Stimulated activated CD8-positive, alpha-beta memory T cell treated with anti-CD3 and anti-CD28 coated beads, Interleukin-15, amount 100 ng/mL, for 24 hours (primary cell): ENCODE measurements around the gene INSR.
"Not testable (repeated sequence)": the region's sequence is repeated elsewhere in the genome, so short reads cannot be mapped to it uniquely, and the experiment has no call there.

Source experiments
- DNase-seq: peaks from one replicate; pipeline ENCODE4 v3.0.0-alpha.2; 2020; ENCODE audit warnings: low read depth

Gene INSR

DNA sequence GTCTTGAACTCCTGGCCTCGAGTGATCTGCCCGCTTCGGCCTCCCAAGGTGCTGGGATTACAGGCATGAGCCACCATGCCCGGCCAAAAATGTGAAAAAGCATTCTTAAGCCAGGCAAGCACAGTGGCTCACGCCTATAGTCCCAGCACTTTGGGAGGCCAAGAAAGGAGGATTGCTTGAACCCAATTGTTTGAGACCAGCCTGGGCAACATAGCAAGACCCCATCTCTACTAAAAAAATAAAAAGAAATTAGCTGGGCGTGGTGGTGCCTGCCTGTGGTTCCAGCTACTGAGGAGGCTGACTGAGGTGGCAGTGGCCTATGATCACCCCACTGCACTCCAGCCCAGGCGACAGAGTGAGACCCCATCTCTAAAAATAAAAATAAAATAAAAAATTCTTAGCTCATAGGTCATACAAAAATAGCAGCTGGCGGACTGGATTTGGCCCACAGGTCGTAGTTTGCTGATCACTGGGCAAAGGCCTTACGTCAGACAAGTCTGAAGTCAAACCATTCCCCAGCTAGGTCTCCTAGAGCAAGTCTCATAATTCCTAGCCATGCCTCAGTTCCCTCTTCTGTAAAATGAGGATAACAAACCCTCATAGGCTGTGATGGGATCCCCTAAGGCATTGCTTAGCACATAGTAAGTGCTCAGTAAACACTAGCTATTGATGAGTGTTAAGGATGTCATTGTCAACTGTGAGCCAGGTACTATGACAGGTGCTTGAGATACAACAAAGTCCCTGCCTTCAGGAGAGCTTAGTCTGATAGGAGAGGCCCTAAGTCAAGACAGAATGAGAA is 36.0 kb downstream of the INSR start:
- no peak for DNase-seq

DNA sequence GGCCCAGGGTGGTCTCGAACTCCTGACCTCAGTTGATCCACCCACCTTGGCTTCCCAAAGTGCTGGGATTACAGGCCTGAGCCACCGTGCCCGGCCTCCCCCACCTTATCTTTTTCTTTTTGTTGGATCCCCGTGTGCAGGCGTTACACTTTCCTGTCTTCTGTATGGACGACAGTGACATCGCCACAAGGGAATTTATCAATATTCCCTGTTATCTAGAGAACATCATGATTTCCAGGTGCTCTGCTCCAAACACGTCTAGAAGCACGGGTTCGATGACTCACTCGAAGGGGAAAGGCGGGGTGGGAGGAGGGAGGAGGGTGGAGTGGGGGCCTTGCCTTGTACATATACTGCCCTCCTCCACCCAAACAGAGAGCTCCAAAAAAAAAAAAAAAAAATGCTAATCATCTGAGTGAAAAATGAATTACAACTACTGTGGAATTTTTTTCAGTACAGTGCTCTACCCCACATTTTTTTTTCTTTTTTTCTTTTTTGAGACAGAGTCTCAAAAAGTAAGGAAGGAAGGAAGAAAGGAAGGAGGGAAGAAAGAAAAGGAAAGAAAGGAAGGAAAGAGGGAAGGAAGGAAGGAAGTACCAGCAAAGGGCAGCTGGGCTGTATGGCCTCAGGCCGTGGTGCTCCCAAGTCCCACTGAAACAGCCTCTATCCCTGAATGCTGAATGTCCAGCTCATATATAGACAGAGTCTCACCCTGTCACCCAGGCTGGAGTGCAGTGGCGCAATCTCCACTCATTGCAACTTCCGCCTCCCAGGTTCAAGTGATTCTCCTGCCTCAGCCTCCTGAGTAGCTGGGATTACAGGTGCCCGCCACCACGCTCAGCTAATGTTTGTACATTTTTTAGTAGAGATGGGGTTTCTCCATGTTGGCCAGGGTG is 36.8 kb downstream of the INSR start:
- no peak for DNase-seq

- DNase-seq: no peak
Observed at GRCh38 chr19:7255631-7256030, 38.6 kb downstream of the INSR start.

GRCh38 chr19:7255119-7255518 is 39.1 kb downstream of the INSR start:
- DNase-seq: no peak

DNA sequence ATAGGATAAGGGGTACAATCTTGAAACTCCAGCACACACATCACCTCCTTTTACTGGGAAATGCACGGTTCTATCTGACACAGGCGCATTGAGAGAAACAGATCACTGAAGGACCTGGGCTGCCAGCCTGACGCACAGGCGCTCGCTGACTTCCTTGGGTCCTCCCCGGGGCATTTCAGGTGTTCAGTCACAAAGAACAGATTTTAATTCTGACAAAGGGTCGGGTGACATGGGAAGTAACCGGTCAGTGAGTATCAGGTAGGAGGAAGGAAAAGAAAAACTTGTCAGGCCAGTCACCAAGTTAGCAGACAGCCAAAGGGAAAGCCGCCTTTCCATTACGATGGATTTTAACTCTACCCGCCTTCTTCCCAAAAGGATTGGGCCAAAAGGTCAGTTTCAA is 39.6 kb downstream of the INSR start:
- no peak for DNase-seq

DNA sequence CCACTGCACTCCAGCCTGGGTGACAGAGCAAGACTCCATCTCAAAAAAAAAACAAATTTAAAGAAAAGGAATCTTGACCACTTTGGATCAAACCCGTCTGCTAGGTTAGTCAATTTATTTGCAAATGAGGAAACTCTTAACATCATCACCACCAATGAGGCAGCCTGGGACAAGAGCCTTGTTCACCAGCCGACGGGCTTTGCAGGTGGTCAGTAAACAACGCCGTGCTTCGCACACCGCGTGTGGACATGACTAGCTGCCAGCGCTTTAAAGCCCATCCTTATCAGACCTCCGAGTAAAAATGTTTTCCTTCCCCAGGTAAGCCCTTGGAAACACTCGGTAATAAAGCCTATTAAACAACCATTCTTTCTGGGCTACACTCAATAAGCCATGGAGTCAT is 41.9 kb downstream of the INSR start:
- DNase-seq: no peak

GRCh38 chr19:7251494-7251893 is 42.7 kb downstream of the INSR start:
- DNase-seq: no peak

- DNase-seq: no peak
Observed at GRCh38 chr19:7250951-7251350, 43.3 kb downstream of the INSR start.

GRCh38 chr19:7250057-7250596 is 44.1 kb downstream of the INSR start:
- no peak for DNase-seq

DNA sequence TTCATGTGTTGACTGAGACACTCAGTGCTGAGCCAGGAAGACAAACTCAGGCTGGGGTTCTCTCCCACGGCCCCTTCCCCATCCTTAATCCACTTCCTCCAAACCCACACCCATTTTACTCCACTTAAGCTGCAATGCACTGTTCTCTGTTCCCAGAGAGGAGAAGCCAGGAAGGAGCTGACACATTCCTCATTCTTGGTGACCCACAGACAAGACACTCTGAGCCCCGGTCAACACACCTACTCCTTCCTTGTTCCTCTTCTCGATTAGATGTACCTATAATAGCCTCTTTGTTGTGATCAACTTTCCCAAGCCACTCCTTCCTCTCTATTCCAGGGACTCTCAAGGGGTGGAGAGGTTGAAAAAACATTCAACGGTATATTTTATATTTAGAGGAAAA is 47.1 kb downstream of the INSR start:
- no peak for DNase-seq

DNA sequence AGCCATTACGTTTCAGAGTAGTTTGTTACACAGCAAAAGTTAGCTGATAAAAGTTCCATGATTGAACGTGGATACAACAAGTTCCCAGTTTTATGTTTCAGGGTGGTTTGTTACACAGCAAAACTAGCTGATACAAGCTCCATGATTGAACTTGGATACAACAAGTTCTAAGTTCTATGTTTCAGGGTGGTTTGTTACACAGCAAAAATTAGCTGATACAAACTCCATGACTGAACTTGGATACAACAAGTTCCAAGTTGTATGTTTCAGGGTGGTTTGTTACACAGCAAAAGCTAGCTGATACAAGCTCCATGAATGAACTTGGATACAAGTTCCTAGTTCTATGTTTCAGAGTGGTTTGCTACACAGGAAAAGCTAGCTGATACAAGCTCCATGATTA is 47.6 kb downstream of the INSR start:
- DNase-seq: no peak

- no peak for DNase-seq
Observed at GRCh38 chr19:7242601-7243258, 51.5 kb downstream of the INSR start.

DNA sequence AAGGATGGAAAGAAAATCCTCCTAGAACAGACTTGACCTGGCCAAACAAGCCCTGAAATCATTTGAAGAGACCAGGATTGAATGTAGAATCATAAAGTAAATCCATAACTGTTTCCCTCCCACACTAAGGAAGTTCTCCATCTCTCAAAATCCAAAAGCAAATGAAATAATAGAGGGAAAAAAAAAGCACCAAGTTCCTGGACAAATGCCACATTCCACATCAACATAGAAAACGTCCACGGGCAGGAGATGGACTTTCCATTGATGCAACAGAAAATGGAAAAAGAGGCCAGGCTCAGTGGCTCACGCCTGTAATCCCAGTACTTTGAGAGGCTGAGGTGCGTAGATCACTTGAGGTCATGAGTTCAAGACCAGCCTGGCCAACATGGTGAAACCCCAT is 56.2 kb downstream of the INSR start:
- no peak for DNase-seq

DNA sequence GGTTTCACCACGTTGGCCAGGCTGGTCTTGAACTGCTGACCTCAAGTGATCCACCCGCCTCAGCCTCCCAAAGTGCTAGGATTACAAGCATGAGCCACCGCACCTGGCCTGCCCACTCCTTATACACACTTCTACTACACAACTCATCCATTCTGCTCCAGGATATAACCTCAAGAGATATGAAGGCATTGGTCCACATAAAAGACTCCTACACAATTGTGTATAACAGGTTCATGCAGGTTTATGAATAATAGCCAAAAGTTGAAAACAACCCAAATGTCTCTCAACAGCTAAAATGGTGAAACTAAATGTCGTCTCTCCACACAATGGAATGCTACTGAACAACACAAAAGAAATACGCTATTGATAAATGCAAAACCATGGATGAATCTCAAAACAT is 58.1 kb downstream of the INSR start:
- DNase-seq: no peak

- no peak for DNase-seq
Observed at GRCh38 chr19:7230826-7231225, 63.4 kb downstream of the INSR start.

GRCh38 chr19:7229735-7230134 is 64.5 kb downstream of the INSR start:
- DNase-seq: no peak

DNA sequence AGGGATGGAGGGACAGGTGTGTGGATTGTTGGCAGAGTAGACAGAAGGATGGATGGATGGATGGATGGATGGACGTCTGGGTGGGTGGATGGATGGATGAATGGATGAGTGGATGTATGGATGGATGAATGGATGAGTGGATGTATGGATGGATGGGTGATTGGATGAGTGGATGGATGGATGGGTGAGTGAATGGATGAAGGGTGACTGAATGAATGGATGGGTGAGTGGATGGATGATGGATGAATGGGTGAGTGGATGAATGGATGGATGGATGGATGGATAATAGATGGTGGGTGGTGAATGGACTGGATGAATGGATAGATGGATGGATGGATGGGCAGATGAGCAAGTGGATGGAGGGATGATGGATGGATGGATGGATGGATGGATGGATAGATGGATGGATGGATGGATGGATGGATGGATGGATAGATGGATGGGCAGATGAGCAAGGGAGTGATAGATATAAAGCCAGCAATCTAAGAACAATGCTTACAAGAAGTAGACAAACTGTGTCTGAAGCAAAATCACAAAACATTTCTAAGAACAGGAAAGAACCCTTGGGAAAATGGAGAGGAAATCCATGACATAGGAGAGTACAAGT is 65.2 kb downstream of the INSR start:
- DNase-seq: no peak

GRCh38 chr19:7227735-7228134 is 66.5 kb downstream of the INSR start:
- no peak for DNase-seq

DNA sequence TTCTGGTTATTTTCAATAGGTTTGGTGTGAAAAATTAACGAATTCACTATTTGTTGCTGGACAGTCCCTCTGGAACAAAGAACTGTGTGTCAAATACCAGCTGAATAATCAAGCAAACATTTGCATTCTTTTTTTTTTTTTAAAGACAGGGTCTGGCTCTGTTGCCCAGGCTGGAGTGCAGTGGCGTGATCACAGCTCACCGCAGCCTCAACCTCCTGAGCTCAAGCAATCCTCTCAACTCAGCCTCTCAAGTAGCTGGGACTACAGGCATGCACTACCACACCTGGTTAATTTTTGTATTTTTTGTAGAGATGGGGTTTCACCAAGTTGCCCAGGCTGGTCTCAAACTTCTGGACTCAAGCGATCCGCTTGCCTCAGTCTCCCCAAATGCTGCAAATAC is 67.1 kb downstream of the INSR start:
- not testable (repeated sequence) for DNase-seq

- no peak for DNase-seq
Observed at GRCh38 chr19:7226739-7227138, 67.5 kb downstream of the INSR start.

DNA sequence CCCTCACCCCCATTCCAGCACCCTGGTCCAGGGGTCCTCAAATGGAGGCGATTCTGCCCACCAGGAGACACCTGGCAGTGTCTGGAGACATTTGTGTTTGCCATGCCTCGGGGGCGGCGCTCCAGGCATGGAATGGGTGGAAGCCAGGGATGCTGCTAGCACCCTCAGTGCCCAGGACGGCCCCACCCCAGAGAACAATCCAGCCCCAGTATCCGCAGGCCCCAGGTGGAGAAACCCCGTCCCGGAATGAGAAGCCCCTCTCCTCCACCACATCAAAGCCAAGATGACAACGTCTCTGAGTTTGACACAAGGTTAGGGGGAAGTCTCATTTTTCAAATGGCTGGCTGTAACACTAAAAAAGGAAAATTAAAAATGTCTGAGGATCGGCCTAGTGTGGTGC is 68.5 kb downstream of the INSR start:
- DNase-seq: no peak

DNA sequence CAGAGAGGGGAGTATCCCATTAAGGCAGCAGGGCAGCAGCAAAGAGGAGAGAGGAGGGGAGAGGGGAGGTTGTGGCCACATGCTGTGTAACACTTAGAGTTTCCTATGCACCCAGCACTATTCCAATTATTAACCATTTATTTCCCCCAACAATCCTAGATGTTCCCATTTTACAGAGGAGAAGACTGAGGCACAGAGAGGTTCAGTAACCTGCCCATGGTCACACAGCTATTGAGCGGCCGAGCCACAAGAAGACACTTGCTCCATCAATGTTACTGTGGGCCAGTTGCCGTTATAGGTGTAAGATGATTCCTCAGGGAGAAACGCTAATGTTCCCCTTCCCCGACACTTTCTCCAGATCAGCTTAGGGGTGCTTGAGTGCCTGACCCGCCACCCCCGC is 69.2 kb downstream of the INSR start:
- no peak for DNase-seq
